HEK293 (cell line): Measurements from ENCODE around the gene IFNL4.

ENCODE experiments used
- CTCF ChIA-PET: fragments of 350-600 bp; formaldehyde crosslinking; extraction: SDS; loops from one replicate; lab custom pipeline; 2021; ENCODE audit warnings: antibody characterized with exemption; lab: Yijun Ruan, JAX
- POLR2A ChIA-PET: fragments of 300-600 bp; formaldehyde crosslinking; extraction: SDS; loops from one replicate; lab custom pipeline; 2020; ENCODE audit warnings: antibody characterized with exemption, inconsistent platforms; lab: Yijun Ruan, JAX
- H3K27ac ChIP-seq: fragments of 200-500 bp; sonication (Bioruptor generic); 2 replicates; pipeline ENCODE4 v1.5.1; 2014; ENCODE audit warnings: low read depth, low read length, control low read depth, inconsistent platforms; ENCODE audit errors: extremely low read depth
- H3K36me3 ChIP-seq, 2 experiments: fragments of 200-500 bp in 1 of 2; sonication (Bioruptor generic) in 1 of 2; 1 replicate in 1 of 2; 2 replicates in 1 of 2; pipeline ENCODE4 v1.5.1; 2014 to 2017; ENCODE audit warnings: inconsistent platforms in 2 of 2, low read length in 2 of 2; ENCODE audit not compliant: control insufficient read depth in 2 of 2, insufficient read depth in 1 of 2
- H3K4me1 ChIP-seq: fragments of 200-500 bp; sonication (Bioruptor generic); 2 replicates; pipeline ENCODE4 v1.5.1; 2014; ENCODE audit warnings: mild to moderate bottlenecking, low read length, inconsistent platforms; ENCODE audit not compliant: control insufficient read depth, insufficient read depth
- H3K4me3 ChIP-seq: 2 replicates; pipeline ENCODE4 v1.5.1; 2011; ENCODE audit warnings: low read depth, mild to moderate bottlenecking, control low read depth, low read length, moderate library complexity
- H3K9me3 ChIP-seq: fragments of 200-500 bp; sonication (Bioruptor generic); 2 replicates; pipeline ENCODE4 v1.5.1; 2014; ENCODE audit warnings: low read depth, low read length, inconsistent platforms; ENCODE audit not compliant: control insufficient read depth, insufficient read depth
- INSM2 ChIP-seq: fragments of 450-650 bp; formaldehyde crosslinking; IDR thresholded peaks from 2 replicates; pipeline ENCODE4 v1.5.1; 2016; ENCODE audit warnings: missing biosample characterization, missing genetic modification characterization
- KLF17 ChIP-seq: fragments of 450-650 bp; formaldehyde crosslinking; IDR thresholded peaks from 2 replicates; pipeline ENCODE4 v1.5.1; 2016; ENCODE audit warnings: missing biosample characterization, missing genetic modification characterization
- KLF9 ChIP-seq: fragments of 450-650 bp; formaldehyde crosslinking; IDR thresholded peaks from 2 replicates; pipeline ENCODE4 v1.5.1; 2016; ENCODE audit warnings: missing biosample characterization, missing genetic modification characterization, low read depth
- OVOL3 ChIP-seq: fragments of 450-650 bp; formaldehyde crosslinking; IDR thresholded peaks from 2 replicates; pipeline ENCODE4 v1.5.1; 2016; ENCODE audit warnings: missing biosample characterization, missing genetic modification characterization
- RBAK ChIP-seq: fragments of 450-650 bp; formaldehyde crosslinking; IDR thresholded peaks from 2 replicates; pipeline ENCODE4 v1.5.1; 2016; ENCODE audit warnings: missing biosample characterization, missing genetic modification characterization
- ZBTB1 ChIP-seq: fragments of 450-650 bp; formaldehyde crosslinking; IDR thresholded peaks from 2 replicates; pipeline ENCODE4 v1.5.1; 2016; ENCODE audit warnings: missing biosample characterization, missing genetic modification characterization
- ZNF121 ChIP-seq: fragments of 450-650 bp; formaldehyde crosslinking; IDR thresholded peaks from 2 replicates; pipeline ENCODE4 v1.5.1; 2016; ENCODE audit warnings: missing biosample characterization, missing genetic modification characterization
- ZNF2 ChIP-seq: fragments of 450-650 bp; formaldehyde crosslinking; IDR thresholded peaks from 2 replicates; pipeline ENCODE4 v1.5.1; 2016; ENCODE audit warnings: missing biosample characterization, missing genetic modification characterization
- ZNF221 ChIP-seq: fragments of 450-650 bp; formaldehyde crosslinking; IDR thresholded peaks from 2 replicates; pipeline ENCODE4 v1.5.1; 2017; ENCODE audit warnings: missing biosample characterization, missing genetic modification characterization, borderline replicate concordance
- ZNF292 ChIP-seq: fragments of 450-650 bp; formaldehyde crosslinking; IDR thresholded peaks from 2 replicates; pipeline ENCODE4 v1.5.1; 2016; ENCODE audit warnings: low read depth, missing biosample characterization, missing genetic modification characterization, borderline replicate concordance
- ZNF341 ChIP-seq: fragments of 450-650 bp; formaldehyde crosslinking; IDR thresholded peaks from 2 replicates; pipeline ENCODE4; 2016; ENCODE audit warnings: low read depth, missing biosample characterization, missing genetic modification characterization
- ZNF394 ChIP-seq: fragments of 450-650 bp; formaldehyde crosslinking; IDR thresholded peaks from 2 replicates; pipeline ENCODE4 v1.5.1; 2016; ENCODE audit warnings: missing biosample characterization, missing genetic modification characterization, mild to moderate bottlenecking, moderate library complexity, borderline replicate concordance
- ZNF416 ChIP-seq: fragments of 450-650 bp; formaldehyde crosslinking; IDR thresholded peaks from 2 replicates; pipeline ENCODE4 v1.5.1; 2016; ENCODE audit warnings: missing biosample characterization, missing genetic modification characterization
- ZNF571 ChIP-seq: fragments of 450-650 bp; formaldehyde crosslinking; IDR thresholded peaks from 2 replicates; pipeline ENCODE4 v1.5.0; 2017; ENCODE audit warnings: missing biosample characterization, missing genetic modification characterization
- ZNF580 ChIP-seq: fragments of 450-650 bp; formaldehyde crosslinking; IDR thresholded peaks from 2 replicates; pipeline ENCODE4 v1.5.1; 2016; ENCODE audit warnings: missing biosample characterization, missing genetic modification characterization
- ZNF621 ChIP-seq: fragments of 450-650 bp; formaldehyde crosslinking; IDR thresholded peaks from 2 replicates; pipeline ENCODE4 v1.5.1; 2017; ENCODE audit warnings: missing biosample characterization, missing genetic modification characterization
- ZNF664 ChIP-seq: fragments of 450-650 bp; formaldehyde crosslinking; IDR thresholded peaks from 2 replicates; pipeline ENCODE4 v1.5.1; 2016; ENCODE audit warnings: missing biosample characterization, missing genetic modification characterization
- ZNF768 ChIP-seq: fragments of 450-650 bp; formaldehyde crosslinking; IDR thresholded peaks from 2 replicates; pipeline ENCODE4 v1.5.1; 2018; ENCODE audit warnings: missing biosample characterization, mild to moderate bottlenecking, missing genetic modification characterization
- ZNF792 ChIP-seq: fragments of 450-650 bp; formaldehyde crosslinking; IDR thresholded peaks from 2 replicates; pipeline ENCODE4 v1.5.1; 2016; ENCODE audit warnings: missing biosample characterization, missing genetic modification characterization
- TF ChIP-seq, protein P1 (sequence below): fragments of 450-650 bp; formaldehyde crosslinking; IDR thresholded peaks from 2 replicates; pipeline ENCODE4 v1.5.1; 2016; ENCODE audit warnings: missing biosample characterization, missing genetic modification characterization
- TF ChIP-seq, protein P2 (sequence below): fragments of 450-650 bp; IDR thresholded peaks from 2 replicates; pipeline ENCODE4 v1.5.1; 2018; ENCODE audit warnings: missing biosample characterization, missing genetic modification characterization

Gene IFNL4

GRCh38 chr19:39240421-39240820 is 8.2 kb downstream of the IFNL4 start (continued):
- no peak for TF ChIP-seq INSM2

DNA sequence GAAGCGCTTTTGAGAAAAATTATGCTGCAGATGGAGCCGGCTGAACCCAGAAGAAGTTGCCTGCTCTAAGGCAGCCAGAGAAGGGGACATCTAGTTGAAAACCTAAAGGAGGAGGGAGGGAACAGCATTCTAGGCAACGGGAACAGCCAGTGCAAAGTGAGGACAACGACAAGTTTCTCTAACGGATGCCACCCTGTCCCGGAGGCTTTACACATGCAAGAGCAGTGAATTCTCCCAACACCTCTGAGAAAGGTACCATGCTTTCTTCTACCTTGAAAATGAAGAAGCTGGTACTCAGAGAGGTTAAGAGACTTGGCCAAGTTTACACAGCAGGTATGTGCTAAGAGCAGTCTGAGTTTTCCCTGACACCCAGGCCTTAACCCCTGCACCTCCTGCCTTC is 9.7 kb downstream of the IFNL4 start:
- TF ChIP-seq ZNF664 (tag by site-specific recombination): peak; percentile 96
- TF ChIP-seq ZNF580 (tag by site-specific recombination): peak; percentile 49; the same call in 1 of the 2 replicates
- TF ChIP-seq ZNF768 (tag by site-specific recombination): 0 out of 2 replicates have a peak, but pooled peaks have one; percentile 13
- peak; percentile 54 for TF ChIP-seq ZNF341
- no peak for TF ChIP-seq ZNF221 (tag by site-specific recombination)
- H3K9me3 ChIP-seq: no peaks in the 10 kb centered on the region
- CTCF ChIA-PET: interaction anchor here (0.6 to 1.2 kb wide), 5 partner anchors 26 to 865 kb away, joined by 3 to 4 read pairs (median 4); no protein-coding TSS in a partner anchor

DNA sequence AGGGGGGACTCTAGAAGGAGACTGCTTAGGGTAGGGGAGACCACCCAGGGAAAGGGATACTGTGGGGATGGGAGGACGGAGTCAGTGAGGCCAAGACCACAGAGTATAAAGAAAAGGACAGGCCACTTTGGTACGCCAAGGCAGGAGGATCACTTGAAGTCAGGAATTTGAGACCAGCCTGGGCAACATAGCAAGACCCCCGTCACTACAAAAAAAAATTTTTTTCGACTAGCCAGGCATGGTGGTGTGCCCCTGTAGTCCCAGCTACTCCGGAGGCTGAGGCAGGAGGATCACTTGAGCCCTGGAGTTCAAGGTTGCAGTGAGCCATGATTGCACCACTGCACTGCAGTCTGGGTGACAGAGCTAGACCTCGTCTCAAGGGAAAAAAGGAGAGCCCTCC is 10.4 kb downstream of the IFNL4 start:
- Histone ChIP-seq H3K36me3 (no peaks in the 10 kb centered on the region), H3K4me1 (peaks cover 5% of the 10 kb centered on the region; the same call in 1 of the 2 replicates), H3K27ac (no peak overlapping the region), H3K9me3 (no peaks in the 10 kb centered on the region), H3K4me3 (no peak overlapping the region)
- ChIA-PET POLR2A (interaction anchor here (0.9 kb wide), 1 partner anchor 11 kb away, joined by 6 read pairs; no protein-coding TSS in a partner anchor), CTCF (interaction anchor here (1.2 to 1.3 kb wide), 3 partner anchors 14 to 85 kb away, joined by 3 to 4 read pairs (median 3); no protein-coding TSS in a partner anchor)
- TF ChIP-seq ZNF121 (tag by site-specific recombination) (peak; percentile 98), ZNF416 (tag by site-specific recombination) (0 out of 2 replicates have a peak, but pooled peaks have one; percentile 33), ZNF792 (tag by site-specific recombination) (no peak), ZNF571 (tag by site-specific recombination) (no peak), ZNF394 (tag by site-specific recombination) (peak; percentile 26; the same call in 1 of the 2 replicates)

More for the DNA sequence above, 9.7 kb downstream of the IFNL4 start:
- Histone ChIP-seq H3K27ac (no peak overlapping the region), H3K4me3 (no peak overlapping the region), H3K4me1 (peaks cover 5% of the 10 kb centered on the region; the same call in 1 of the 2 replicates), H3K36me3 (no peaks in the 10 kb centered on the region)
- POLR2A ChIA-PET: no interaction called here

DNA sequence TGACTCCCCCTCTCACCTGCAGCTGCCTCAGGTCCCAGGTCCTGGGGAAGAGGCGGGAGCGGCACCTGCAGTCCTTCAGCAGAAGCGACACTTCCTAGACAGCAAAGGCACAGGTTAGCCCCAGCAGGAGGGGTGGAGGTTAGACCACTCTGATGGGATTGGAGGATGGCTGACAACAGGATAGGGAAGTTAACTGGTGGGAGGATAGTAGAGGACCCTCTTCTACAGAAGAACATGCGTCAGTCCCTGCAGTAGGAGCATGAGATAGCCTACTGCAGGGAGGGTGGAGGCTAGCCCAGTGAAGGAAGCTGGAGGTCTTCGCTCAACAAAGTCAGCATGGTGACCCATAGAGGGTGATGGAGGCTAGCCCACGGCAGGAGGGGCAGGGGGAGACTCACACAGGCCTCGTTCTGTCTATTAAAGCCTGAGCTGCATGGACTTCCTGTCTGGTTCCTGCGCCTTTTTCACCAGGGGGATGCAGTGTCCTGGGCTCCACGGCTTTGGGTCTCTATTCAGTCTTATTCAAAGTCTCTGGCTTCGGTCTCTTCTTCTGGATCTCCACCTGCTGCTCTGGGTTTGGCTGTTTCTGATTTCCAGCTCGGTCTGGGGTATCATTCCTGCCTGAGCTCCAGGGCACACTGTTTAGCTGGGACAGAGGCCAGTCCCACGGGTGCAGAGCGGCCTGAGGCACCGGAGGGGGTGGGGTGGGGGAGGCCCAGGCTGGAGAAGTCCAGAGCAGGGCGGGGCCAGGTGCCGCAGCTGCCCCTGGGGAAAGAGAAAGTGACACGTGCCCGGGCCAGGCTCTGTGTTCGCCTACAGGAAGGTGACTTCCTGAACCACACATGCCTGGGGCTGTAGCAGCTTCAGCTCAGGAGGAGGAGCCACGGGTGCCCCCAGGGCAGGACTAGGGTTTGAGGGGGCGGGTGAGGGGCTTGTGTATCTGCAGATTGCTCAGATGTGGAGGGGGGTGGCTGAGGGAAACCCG is 11.2 kb downstream of the IFNL4 start:
- CTCF ChIA-PET: interaction anchor here (1.2 to 1.3 kb wide), 3 partner anchors 15 to 86 kb away, joined by 3 to 4 read pairs (median 3); no protein-coding TSS in a partner anchor
- POLR2A ChIA-PET: interaction anchor here (0.9 kb wide), 1 partner anchor 12 kb away, joined by 6 read pairs; no protein-coding TSS in a partner anchor
- no peak for TF ChIP-seq KLF9 (tag by site-specific recombination)
- no peak for TF ChIP-seq ZBTB1 (tag by site-specific recombination)
- no peak for TF ChIP-seq OVOL3 (tag by site-specific recombination)
- no peak for TF ChIP-seq RBAK (tag by site-specific recombination)
- TF ChIP-seq ZNF292 (tag by site-specific recombination): no peak
- TF ChIP-seq, protein P1, sequence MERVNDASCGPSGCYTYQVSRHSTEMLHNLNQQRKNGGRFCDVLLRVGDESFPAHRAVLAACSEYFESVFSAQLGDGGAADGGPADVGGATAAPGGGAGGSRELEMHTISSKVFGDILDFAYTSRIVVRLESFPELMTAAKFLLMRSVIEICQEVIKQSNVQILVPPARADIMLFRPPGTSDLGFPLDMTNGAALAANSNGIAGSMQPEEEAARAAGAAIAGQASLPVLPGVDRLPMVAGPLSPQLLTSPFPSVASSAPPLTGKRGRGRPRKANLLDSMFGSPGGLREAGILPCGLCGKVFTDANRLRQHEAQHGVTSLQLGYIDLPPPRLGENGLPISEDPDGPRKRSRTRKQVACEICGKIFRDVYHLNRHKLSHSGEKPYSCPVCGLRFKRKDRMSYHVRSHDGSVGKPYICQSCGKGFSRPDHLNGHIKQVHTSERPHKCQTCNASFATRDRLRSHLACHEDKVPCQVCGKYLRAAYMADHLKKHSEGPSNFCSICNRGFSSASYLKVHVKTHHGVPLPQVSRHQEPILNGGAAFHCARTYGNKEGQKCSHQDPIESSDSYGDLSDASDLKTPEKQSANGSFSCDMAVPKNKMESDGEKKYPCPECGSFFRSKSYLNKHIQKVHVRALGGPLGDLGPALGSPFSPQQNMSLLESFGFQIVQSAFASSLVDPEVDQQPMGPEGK (tag by site-specific recombination): no peak
- no peak for TF ChIP-seq ZNF2 (tag by site-specific recombination)
- TF ChIP-seq, protein P2, sequence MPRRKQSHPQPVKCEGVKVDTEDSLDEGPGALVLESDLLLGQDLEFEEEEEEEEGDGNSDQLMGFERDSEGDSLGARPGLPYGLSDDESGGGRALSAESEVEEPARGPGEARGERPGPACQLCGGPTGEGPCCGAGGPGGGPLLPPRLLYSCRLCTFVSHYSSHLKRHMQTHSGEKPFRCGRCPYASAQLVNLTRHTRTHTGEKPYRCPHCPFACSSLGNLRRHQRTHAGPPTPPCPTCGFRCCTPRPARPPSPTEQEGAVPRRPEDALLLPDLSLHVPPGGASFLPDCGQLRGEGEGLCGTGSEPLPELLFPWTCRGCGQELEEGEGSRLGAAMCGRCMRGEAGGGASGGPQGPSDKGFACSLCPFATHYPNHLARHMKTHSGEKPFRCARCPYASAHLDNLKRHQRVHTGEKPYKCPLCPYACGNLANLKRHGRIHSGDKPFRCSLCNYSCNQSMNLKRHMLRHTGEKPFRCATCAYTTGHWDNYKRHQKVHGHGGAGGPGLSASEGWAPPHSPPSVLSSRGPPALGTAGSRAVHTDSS (tag by site-specific recombination): no peak
- TF ChIP-seq KLF17 (tag by site-specific recombination): no peak
- TF ChIP-seq ZNF621 (tag by site-specific recombination): no peak

More for the DNA sequence above, 11.2 kb downstream of the IFNL4 start:
- Histone ChIP-seq H3K4me1 (peaks cover 5% of the 10 kb centered on the region; the same call in 1 of the 2 replicates), H3K9me3 (no peaks in the 10 kb centered on the region), H3K36me3 (no peaks in the 10 kb centered on the region), H3K4me3 (no peak overlapping the region), H3K27ac (no peak overlapping the region)
